Smooth muscle cell of trachea (primary cell): ENCODE measurements around the gene ADCY10. TPM values are rescaled to one million over a fixed set of nuclear protein-coding genes. Genes with fewer than 3 reads are reported as not detected.

ENCODE experiments used
- total RNA-seq: library from RNA; depleted of rRNA; stranded (reverse); fragments of >200 nt; gene quantifications from 2 replicates; pipeline ENCODE4 v1.2.1, GENCODE V29; 2014

Gene ADCY10
- total RNA-seq: under 0.01 and 0.15 TPM in 2 replicates

GRCh38 chr1:167913895-167914496 is at the start of gene ADCY10:
Gene ADCY10 (minus strand): TSS chr1:167914134. CDS start chr1:167905140, 8,994 bp downstream.

GRCh38 chr1:167936930-167937708 is 23.2 kb upstream of the ADCY10 start, which contains the start of gene MPC2:
Gene MPC2 (minus strand): TSS chr1:167937072. CDS start chr1:167935841, 1,231 bp downstream.

DNA sequence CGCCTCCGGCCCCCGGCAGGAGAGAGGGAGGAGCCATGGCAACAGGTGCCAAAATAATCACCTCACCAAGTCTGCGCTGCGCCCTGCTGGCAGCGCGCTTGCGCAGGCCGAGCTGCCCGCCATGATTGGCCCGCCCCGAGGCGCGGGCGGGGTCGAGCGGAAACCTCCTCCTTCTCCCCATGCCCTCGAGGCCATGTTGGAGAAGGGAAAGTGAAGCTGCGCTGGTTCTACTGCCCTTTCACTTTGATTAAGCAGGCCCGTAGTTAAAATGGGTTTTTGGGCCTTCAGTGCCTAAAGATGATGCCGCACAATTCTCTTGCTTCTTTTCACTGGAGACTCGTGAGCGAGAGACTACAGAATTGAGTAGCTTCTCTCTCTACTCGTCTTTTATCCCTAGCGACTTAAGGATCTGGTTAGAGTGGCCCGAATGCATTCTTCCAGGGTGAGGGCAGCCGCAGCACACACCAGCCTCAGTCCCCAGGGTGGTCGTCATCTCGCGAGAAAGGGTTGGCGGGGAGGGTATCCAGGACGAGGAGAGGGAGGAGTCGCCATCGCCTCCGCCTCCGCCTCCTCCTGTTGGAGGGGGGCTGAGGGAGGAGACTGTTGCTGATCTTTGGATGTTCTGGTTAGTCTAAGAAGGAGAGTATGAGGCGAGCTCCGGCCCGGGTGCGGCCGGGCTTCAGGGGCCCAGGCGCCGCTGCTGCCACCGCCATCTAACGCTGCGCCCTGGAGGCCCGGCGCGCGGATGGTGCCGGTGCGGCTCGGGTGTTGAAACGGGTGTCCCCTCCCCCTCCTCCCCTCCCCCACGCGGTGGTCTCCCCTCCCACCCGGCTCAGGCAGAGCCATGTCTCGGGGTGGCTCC is 22.4 kb upstream of the ADCY10 start, which contains the start of gene DCAF6:
Gene DCAF6 (plus strand): TSS at position 616 of the 862 bp plus-strand sequence. CDS start 229 bp downstream, at position 845.

Other genes starting within 250 kb of the ADCY10 start
- 166 and 178 TPM in 2 replicates for gene MPZL1, start 192.2 kb downstream of the ADCY10 start, total RNA-seq
- gene DCAF6, start 22.5 kb upstream of the ADCY10 start, total RNA-seq: 83.2 and 107 TPM in 2 replicates
- 38.2 and 47.6 TPM in 2 replicates for gene MPC2, start 22.9 kb upstream of the ADCY10 start, total RNA-seq
- 15.3 and 26.8 TPM in 2 replicates for gene GPR161, start 222.8 kb upstream of the ADCY10 start, total RNA-seq